Left ventricle myocardium inferior (tissue), 1 donor: ENCODE results near the gene RBM11. TPM values are rescaled to one million over a fixed set of nuclear protein-coding genes. Genes with fewer than 3 reads are reported as not detected.

Source experiments
- DNase-seq: peaks from one replicate; pipeline ENCODE4 v3.0.0-alpha.2; 2020
- H3K27ac ChIP-seq: fragments of 200-600 bp; replicated peaks from 2 replicates; pipeline ENCODE4 v1.8.0; 2021
- H3K27me3 ChIP-seq: fragments of 200-600 bp; 2 replicates; pipeline ENCODE4 v1.8.0; 2021; ENCODE audit warnings: low read depth
- H3K36me3 ChIP-seq: fragments of 200-600 bp; 2 replicates; pipeline ENCODE4 v1.8.0; 2021
- H3K4me1 ChIP-seq: fragments of 200-600 bp; 2 replicates; pipeline ENCODE4 v1.8.0; 2021
- H3K4me3 ChIP-seq: fragments of 200-600 bp; 2 replicates; pipeline ENCODE4 v1.8.0; 2021; ENCODE audit warnings: mild to moderate bottlenecking, moderate library complexity
- H3K9me3 ChIP-seq: fragments of 200-600 bp; replicated peaks from 2 replicates; pipeline ENCODE4 v1.8.0; 2021
- intact Hi-C: fragments of 100-400 bp; cut with micrococcal nuclease; formaldehyde crosslinking; loops from one replicate; pipeline ENCODE4 v1.11.0; 2022
- total RNA-seq: library from RNA; stranded (reverse); fragmentation: NEBNext Ultra II Directional; extraction: Animal tissue kit (Norgen Biotek cat#: 25700); gene quantifications from one replicate; pipeline ENCODE4 v1.2.1, GENCODE V29; 2021
- TF ChIP-seq, protein P1 (sequence below): fragments of 200-600 bp; IDR thresholded peaks from 2 replicates; pipeline ENCODE4 v1.8.0; 2021; ENCODE audit warnings: antibody characterized with exemption, mild to moderate bottlenecking, borderline replicate concordance
- donor health status: DM: no; HTN: yes; CAD: no; lungs with severe emphysema.

Gene RBM11
- total RNA-seq, 1 donor from 2014 or later: 0.30 TPM

DNA sequence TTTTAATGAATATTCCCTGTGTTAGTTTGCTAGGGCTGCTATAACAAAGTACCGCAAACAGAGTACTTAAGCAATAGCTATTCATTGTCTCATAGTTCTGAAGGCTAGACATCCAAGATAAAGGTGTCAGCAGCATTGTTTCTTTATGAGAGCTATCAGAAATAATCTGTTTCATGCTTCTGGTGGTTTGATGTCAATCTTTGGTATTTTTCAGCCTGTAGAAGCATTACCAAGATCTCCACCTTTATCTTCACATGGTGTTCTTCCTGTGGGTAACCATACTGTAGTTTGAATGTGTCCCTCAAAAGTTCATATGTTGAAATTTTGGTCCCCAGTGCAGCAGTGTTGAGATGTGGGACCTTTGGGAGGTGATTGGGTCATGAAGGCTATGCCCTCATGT, 7.4 kb downstream of the RBM11 start:
- Histone ChIP-seq H3K27me3 (no peaks in the 10 kb centered on the region), H3K9me3 (peaks cover under 1% of the 10 kb centered on the region), H3K4me3 (no peak overlapping the region), H3K4me1 (no peaks in the 10 kb centered on the region), H3K36me3 (no peaks in the 10 kb centered on the region), H3K27ac (no peak overlapping the region)
- intact Hi-C loops: no loop called here
- TF ChIP-seq, protein P1, sequence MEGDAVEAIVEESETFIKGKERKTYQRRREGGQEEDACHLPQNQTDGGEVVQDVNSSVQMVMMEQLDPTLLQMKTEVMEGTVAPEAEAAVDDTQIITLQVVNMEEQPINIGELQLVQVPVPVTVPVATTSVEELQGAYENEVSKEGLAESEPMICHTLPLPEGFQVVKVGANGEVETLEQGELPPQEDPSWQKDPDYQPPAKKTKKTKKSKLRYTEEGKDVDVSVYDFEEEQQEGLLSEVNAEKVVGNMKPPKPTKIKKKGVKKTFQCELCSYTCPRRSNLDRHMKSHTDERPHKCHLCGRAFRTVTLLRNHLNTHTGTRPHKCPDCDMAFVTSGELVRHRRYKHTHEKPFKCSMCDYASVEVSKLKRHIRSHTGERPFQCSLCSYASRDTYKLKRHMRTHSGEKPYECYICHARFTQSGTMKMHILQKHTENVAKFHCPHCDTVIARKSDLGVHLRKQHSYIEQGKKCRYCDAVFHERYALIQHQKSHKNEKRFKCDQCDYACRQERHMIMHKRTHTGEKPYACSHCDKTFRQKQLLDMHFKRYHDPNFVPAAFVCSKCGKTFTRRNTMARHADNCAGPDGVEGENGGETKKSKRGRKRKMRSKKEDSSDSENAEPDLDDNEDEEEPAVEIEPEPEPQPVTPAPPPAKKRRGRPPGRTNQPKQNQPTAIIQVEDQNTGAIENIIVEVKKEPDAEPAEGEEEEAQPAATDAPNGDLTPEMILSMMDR: no peak
- no peak for DNase-seq

DNA sequence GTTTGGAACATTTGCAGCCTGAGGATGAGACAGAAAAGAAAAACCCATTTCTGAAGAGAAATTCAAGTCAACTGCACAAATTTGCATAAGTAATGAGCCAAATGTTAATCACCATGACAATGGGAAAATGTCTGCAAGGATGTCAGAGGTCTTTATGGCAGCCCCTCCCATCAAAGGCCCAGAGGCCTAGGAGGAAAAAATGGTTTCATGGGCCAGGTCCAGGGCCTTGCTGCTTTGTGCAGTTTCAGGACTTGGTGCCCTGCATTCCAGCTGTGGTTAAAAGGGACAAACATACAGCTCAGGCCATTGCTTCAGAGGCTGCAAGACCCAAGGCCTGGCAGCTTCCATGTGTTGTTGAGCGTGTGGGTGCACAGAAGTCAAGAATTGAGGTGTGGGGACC, 13.4 kb downstream of the RBM11 start:
- H3K27ac ChIP-seq: no peak overlapping the region
- H3K9me3 ChIP-seq: peaks cover 23% of the 10 kb centered on the region
- peaks cover under 1% of the 10 kb centered on the region for H3K27me3 ChIP-seq
- H3K36me3 ChIP-seq: no peaks in the 10 kb centered on the region
- TF ChIP-seq, protein P1: no peak
- H3K4me3 ChIP-seq: no peak overlapping the region
- no peaks in the 10 kb centered on the region for H3K4me1 ChIP-seq
- intact Hi-C loops: no loop called here
- no peak for DNase-seq

DNA sequence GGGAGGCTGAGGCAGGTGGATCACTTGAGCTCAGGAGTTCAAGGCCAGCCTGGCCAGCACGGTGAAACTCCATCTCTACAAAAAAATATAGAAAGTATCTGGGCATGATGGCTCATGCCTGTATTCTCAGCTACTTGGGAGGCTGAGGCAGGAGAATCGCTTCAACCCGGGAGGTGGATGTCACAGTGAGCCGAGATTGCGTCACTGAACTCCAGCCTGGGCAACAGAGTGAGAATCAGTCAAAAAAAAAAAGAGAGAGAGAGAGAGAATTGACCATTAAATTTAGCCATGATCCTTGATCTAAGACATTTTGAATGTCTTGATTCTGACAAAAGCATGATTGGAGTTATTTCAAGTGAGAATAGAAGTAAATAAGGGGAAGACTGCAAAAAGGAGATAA, 19.1 kb downstream of the RBM11 start:
- no peak overlapping the region for H3K27ac ChIP-seq
- H3K4me3 ChIP-seq: no peak overlapping the region
- H3K36me3 ChIP-seq: no peaks in the 10 kb centered on the region
- intact Hi-C loops: no loop called here
- H3K4me1 ChIP-seq: no peaks in the 10 kb centered on the region
- no peak for DNase-seq
- peaks cover 7% of the 10 kb centered on the region for H3K27me3 ChIP-seq
- H3K9me3 ChIP-seq: peaks cover 5% of the 10 kb centered on the region
- TF ChIP-seq, protein P1: no peak

DNA sequence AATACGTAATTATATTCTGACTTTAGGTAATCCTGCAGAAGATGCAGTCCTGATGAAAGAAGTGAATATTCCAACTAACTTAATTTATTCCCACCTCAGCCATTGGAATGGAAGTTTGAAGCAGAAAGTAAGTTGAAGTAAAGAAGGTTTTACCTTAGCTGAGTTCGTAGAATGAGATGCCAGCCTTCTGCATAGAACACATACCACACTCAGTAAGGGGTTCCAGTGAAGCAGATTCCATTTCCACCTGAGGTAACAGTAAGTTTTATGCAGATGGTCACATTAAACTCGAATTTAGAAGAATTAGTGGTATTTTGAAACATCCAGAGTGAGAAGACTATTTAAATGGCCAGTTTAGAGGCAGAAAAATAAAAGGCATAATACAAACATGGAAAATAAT, 20.2 kb downstream of the RBM11 start:
- Histone ChIP-seq H3K9me3 (no peaks in the 10 kb centered on the region), H3K27ac (no peak overlapping the region), H3K4me3 (no peak overlapping the region), H3K36me3 (no peaks in the 10 kb centered on the region), H3K27me3 (peaks cover 7% of the 10 kb centered on the region), H3K4me1 (no peaks in the 10 kb centered on the region)
- no peak for DNase-seq
- intact Hi-C loops: no loop called here
- TF ChIP-seq, protein P1: no peak

DNA sequence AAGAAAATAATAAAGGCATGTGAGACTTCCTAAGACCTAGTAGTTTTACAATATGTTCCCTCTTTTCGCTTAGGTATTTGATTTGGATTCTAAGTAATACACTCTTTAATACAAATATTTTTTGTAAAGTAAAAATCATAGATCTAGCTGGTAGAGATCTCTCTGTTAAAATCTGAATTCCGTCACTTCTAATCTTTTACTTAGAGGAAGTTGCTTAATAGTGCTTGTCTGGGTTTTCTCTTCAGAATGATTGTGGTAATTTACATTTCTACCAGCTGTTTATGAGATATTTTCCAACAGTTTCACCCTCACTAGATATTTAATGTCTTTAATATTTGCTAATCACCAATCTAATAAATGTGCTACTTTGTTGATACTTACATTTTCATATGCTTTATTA, 23.3 kb downstream of the RBM11 start:
- H3K9me3 ChIP-seq: no peaks in the 10 kb centered on the region
- H3K27ac ChIP-seq: no peak overlapping the region
- TF ChIP-seq, protein P1: no peak
- peaks cover 7% of the 10 kb centered on the region for H3K27me3 ChIP-seq
- H3K36me3 ChIP-seq: no peaks in the 10 kb centered on the region
- H3K4me3 ChIP-seq: no peak overlapping the region
- no peak for DNase-seq
- no peaks in the 10 kb centered on the region for H3K4me1 ChIP-seq
- intact Hi-C loops: no loop called here

DNA sequence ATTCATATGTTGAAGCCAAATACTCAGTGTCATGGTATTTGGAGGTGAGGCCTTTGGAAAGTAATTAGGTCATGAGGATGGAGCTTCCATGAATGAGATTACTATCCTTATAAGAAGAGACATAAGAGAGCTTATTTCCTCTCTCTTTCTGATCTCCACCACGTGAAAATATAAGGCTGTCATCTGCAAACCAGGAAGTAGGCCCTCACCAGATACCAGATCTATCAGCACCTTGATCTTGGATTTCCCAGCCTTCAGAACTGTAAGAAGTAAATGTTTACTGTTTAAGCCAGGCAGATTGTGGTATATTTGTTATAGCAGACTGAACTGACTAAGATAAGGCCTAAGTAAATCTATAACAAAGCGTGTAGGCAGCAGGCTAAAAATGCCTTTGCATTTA, 25.3 kb downstream of the RBM11 start:
- no peaks in the 10 kb centered on the region for H3K36me3 ChIP-seq
- no peaks in the 10 kb centered on the region for H3K9me3 ChIP-seq
- no peak overlapping the region for H3K4me3 ChIP-seq
- TF ChIP-seq, protein P1: no peak
- no peaks in the 10 kb centered on the region for H3K4me1 ChIP-seq
- intact Hi-C loops: no loop called here
- H3K27ac ChIP-seq: no peak overlapping the region
- no peaks in the 10 kb centered on the region for H3K27me3 ChIP-seq
- DNase-seq: no peak
